Activated CD8-positive, alpha-beta memory T cell treated with anti-CD3 and anti-CD28 coated beads for 48 hours (primary cell): Measurements from ENCODE around the gene PDZK1IP1.
"Not testable (repeated sequence)": the region's sequence is repeated elsewhere in the genome, so short reads cannot be mapped to it uniquely, and the experiment has no call there.

Source experiments
- DNase-seq, 3 experiments: peaks; one replicate each; pipeline ENCODE4 v3.0.0-alpha.2; 2020; ENCODE audit warnings: low read depth in 2 of 3, low spot score in 2 of 3

The PDZK1IP1 gene

GRCh38 chr1:47140358-47140757, 49.5 kb downstream of the PDZK1IP1 start:
- DNase-seq: not testable (repeated sequence)

- no peak for DNase-seq
These were observed 51.8 kb downstream of the PDZK1IP1 start for GRCh38 chr1:47137925-47138615.

GRCh38 chr1:47137198-47137597, 52.6 kb downstream of the PDZK1IP1 start, which contains the start of gene CYP4A22:
TSS of gene CYP4A22 (plus strand) at chr1:47137441. CDS start at chr1:47137486, 45 bp downstream.
- DNase-seq: no peak
